Measurements from ENCODE around the gene USF2.

GRCh38 chr19:35256566-35256965, 12.2 kb upstream of the USF2 start:
- TF ChIP-seq, protein P1, sequence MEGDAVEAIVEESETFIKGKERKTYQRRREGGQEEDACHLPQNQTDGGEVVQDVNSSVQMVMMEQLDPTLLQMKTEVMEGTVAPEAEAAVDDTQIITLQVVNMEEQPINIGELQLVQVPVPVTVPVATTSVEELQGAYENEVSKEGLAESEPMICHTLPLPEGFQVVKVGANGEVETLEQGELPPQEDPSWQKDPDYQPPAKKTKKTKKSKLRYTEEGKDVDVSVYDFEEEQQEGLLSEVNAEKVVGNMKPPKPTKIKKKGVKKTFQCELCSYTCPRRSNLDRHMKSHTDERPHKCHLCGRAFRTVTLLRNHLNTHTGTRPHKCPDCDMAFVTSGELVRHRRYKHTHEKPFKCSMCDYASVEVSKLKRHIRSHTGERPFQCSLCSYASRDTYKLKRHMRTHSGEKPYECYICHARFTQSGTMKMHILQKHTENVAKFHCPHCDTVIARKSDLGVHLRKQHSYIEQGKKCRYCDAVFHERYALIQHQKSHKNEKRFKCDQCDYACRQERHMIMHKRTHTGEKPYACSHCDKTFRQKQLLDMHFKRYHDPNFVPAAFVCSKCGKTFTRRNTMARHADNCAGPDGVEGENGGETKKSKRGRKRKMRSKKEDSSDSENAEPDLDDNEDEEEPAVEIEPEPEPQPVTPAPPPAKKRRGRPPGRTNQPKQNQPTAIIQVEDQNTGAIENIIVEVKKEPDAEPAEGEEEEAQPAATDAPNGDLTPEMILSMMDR (IDR thresholded peaks at IDR 0.05 in 4 of 5, conservative IDR thresholded peaks at IDR 0.05 in 1 of 5), result no peak
- TF ChIP-seq POLR2A (IDR thresholded peaks at IDR 0.05), result no peak

All from gastrocnemius medialis (tissue), 4 donors.